Measurements from ENCODE around the gene SYT1. TPM values are rescaled to one million over a fixed set of nuclear protein-coding genes. Genes with fewer than 3 reads are reported as not detected.

The SYT1 gene
- total RNA-seq, 5 donors from 2014 or later (not counting 1 experiment from before 2014, with no cell fraction given), result 0.09 TPM; not detected in 3

- DNase-seq (no peak), ATAC-seq (replicated peaks in 1 of 4) (no peak)
- H3K9me3 ChIP-seq, result no peaks in the 10 kb centered on the region
- no peaks in the 10 kb centered on the region for H3K4me1 ChIP-seq (ENCODE audit: control insufficient read depth in 1 of 2, extremely low read depth in 1 of 2, insufficient read depth in 2 of 2, low read length in 2 of 2)
- no peaks in the 10 kb centered on the region for H3K36me3 ChIP-seq (ENCODE audit: control insufficient read depth in 2 of 2, extremely low read depth in 1 of 2, insufficient read depth in 1 of 2, low read length in 1 of 2)
- H3K27ac Mint-ChIP-seq, result no peak overlapping the region
- 83% methylated on average over 3 of the region's 8 CpGs for WGBS (ENCODE audit: insufficient coverage)
- ChIA-PET CTCF (interaction anchor here in 1 of 2 donors (0.6 kb wide), 1 partner anchor 36 kb away, joined by 4 read pairs; no protein-coding TSS in a partner anchor), POLR2A (no interaction called here)
- no peak overlapping the region for H3K4me3 ChIP-seq (ENCODE audit: control insufficient read depth in 1 of 2, extremely low read depth in 1 of 2, low read length in 1 of 2)
- no peaks in the 10 kb centered on the region for H3K27me3 Mint-ChIP-seq
- H3K9me3 Mint-ChIP-seq, result peaks cover 0 to 9% (median 4%) of the 10 kb centered on the region in 3 donors
- H3K36me3 Mint-ChIP-seq, result no peaks in the 10 kb centered on the region
- H3K27ac ChIP-seq (ENCODE audit: low read length), result no peak overlapping the region
- H3K4me1 Mint-ChIP-seq, result no peaks in the 10 kb centered on the region
- no peak overlapping the region for H3K4me3 Mint-ChIP-seq
- H3K27me3 ChIP-seq (replicated peaks in 1 of 2; ENCODE audit: control insufficient read depth in 2 of 2, extremely low read depth in 1 of 2, insufficient read depth in 2 of 2, low read length in 1 of 2), result no peaks in the 10 kb centered on the region
Observed at GRCh38 chr12:79086541-79087296, 222.1 kb downstream of the SYT1 start.

- CTCF ChIA-PET, result no interaction called here
- H3K27me3 Mint-ChIP-seq, result no peaks in the 10 kb centered on the region
- POLR2A ChIA-PET, result no interaction called here
- H3K36me3 Mint-ChIP-seq, result no peaks in the 10 kb centered on the region
- H3K4me3 Mint-ChIP-seq, result no peak overlapping the region
- Histone ChIP-seq H3K27ac (ENCODE audit: low read length) (no peak overlapping the region), H3K4me3 (ENCODE audit: control insufficient read depth in 1 of 2, extremely low read depth in 1 of 2, low read length in 1 of 2) (no peak overlapping the region), H3K4me1 (ENCODE audit: control insufficient read depth in 1 of 2, extremely low read depth in 1 of 2, insufficient read depth in 2 of 2, low read length in 2 of 2) (no peaks in the 10 kb centered on the region), H3K36me3 (ENCODE audit: control insufficient read depth in 2 of 2, extremely low read depth in 1 of 2, insufficient read depth in 1 of 2, low read length in 1 of 2) (no peaks in the 10 kb centered on the region), H3K9me3 (no peaks in the 10 kb centered on the region), H3K27me3 (replicated peaks in 1 of 2; ENCODE audit: control insufficient read depth in 2 of 2, extremely low read depth in 1 of 2, insufficient read depth in 2 of 2, low read length in 1 of 2) (no peaks in the 10 kb centered on the region)
- no peak overlapping the region for H3K27ac Mint-ChIP-seq
- 53% methylated on average over 3 of the region's 3 CpGs for WGBS (ENCODE audit: insufficient coverage)
- H3K4me1 Mint-ChIP-seq, result no peaks in the 10 kb centered on the region
- DNase-seq (no peak), ATAC-seq (replicated peaks in 1 of 4) (no peak)
- peaks cover 5 to 15% (median 8%) of the 10 kb centered on the region in 3 donors for H3K9me3 Mint-ChIP-seq
Observed at GRCh38 chr12:79098530-79098929, 234.0 kb downstream of the SYT1 start.

- DNase-seq (no peak), ATAC-seq (replicated peaks in 1 of 4) (no peak)
- Mint-ChIP-seq H3K27me3 (no peaks in the 10 kb centered on the region), H3K4me3 (no peak overlapping the region), H3K4me1 (no peaks in the 10 kb centered on the region), H3K36me3 (no peaks in the 10 kb centered on the region), H3K9me3 (peaks cover 4 to 16% (median 8%) of the 10 kb centered on the region in 3 donors), H3K27ac (no peak overlapping the region)
- CTCF ChIA-PET, result no interaction called here
- Histone ChIP-seq H3K27me3 (replicated peaks in 1 of 2; ENCODE audit: control insufficient read depth in 2 of 2, extremely low read depth in 1 of 2, insufficient read depth in 2 of 2, low read length in 1 of 2) (no peaks in the 10 kb centered on the region), H3K27ac (ENCODE audit: low read length) (no peak overlapping the region), H3K4me1 (ENCODE audit: control insufficient read depth in 1 of 2, extremely low read depth in 1 of 2, insufficient read depth in 2 of 2, low read length in 2 of 2) (no peaks in the 10 kb centered on the region), H3K9me3 (no peaks in the 10 kb centered on the region), H3K4me3 (ENCODE audit: control insufficient read depth in 1 of 2, extremely low read depth in 1 of 2, low read length in 1 of 2) (no peak overlapping the region), H3K36me3 (ENCODE audit: control insufficient read depth in 2 of 2, extremely low read depth in 1 of 2, insufficient read depth in 1 of 2, low read length in 1 of 2) (no peaks in the 10 kb centered on the region)
- no CpG with 5 or more reads among the region's 2 CpGs for WGBS (ENCODE audit: insufficient coverage)
- POLR2A ChIA-PET, result no interaction called here
Observed at GRCh38 chr12:79108962-79109361, 244.4 kb downstream of the SYT1 start.

- ChIA-PET CTCF (no interaction called here), POLR2A (no interaction called here)
- H3K27me3 Mint-ChIP-seq, result no peaks in the 10 kb centered on the region
- H3K27ac Mint-ChIP-seq, result no peak overlapping the region
- Histone ChIP-seq H3K9me3 (no peaks in the 10 kb centered on the region), H3K36me3 (ENCODE audit: control insufficient read depth in 2 of 2, extremely low read depth in 1 of 2, insufficient read depth in 1 of 2, low read length in 1 of 2) (no peaks in the 10 kb centered on the region), H3K4me1 (ENCODE audit: control insufficient read depth in 1 of 2, extremely low read depth in 1 of 2, insufficient read depth in 2 of 2, low read length in 2 of 2) (no peaks in the 10 kb centered on the region), H3K27ac (ENCODE audit: low read length) (no peak overlapping the region), H3K4me3 (ENCODE audit: control insufficient read depth in 1 of 2, extremely low read depth in 1 of 2, low read length in 1 of 2) (no peak overlapping the region), H3K27me3 (replicated peaks in 1 of 2; ENCODE audit: control insufficient read depth in 2 of 2, extremely low read depth in 1 of 2, insufficient read depth in 2 of 2, low read length in 1 of 2) (no peaks in the 10 kb centered on the region)
- peaks cover 5 to 20% (median 6%) of the 10 kb centered on the region in 3 donors for H3K9me3 Mint-ChIP-seq
- H3K4me1 Mint-ChIP-seq, result no peaks in the 10 kb centered on the region
- no peaks in the 10 kb centered on the region for H3K36me3 Mint-ChIP-seq
- no peak overlapping the region for H3K4me3 Mint-ChIP-seq
- no peak for ATAC-seq (replicated peaks in 1 of 4)
- DNase-seq, result no peak
Observed at GRCh38 chr12:79114896-79115295, 250.3 kb downstream of the SYT1 start.

- Histone ChIP-seq H3K4me1 (ENCODE audit: control insufficient read depth in 1 of 2, extremely low read depth in 1 of 2, insufficient read depth in 2 of 2, low read length in 2 of 2) (no peaks in the 10 kb centered on the region), H3K36me3 (ENCODE audit: control insufficient read depth in 2 of 2, extremely low read depth in 1 of 2, insufficient read depth in 1 of 2, low read length in 1 of 2) (no peaks in the 10 kb centered on the region), H3K27me3 (replicated peaks in 1 of 2; ENCODE audit: control insufficient read depth in 2 of 2, extremely low read depth in 1 of 2, insufficient read depth in 2 of 2, low read length in 1 of 2) (no peaks in the 10 kb centered on the region), H3K9me3 (no peaks in the 10 kb centered on the region), H3K27ac (ENCODE audit: low read length) (no peak overlapping the region), H3K4me3 (ENCODE audit: control insufficient read depth in 1 of 2, extremely low read depth in 1 of 2, low read length in 1 of 2) (no peak overlapping the region)
- ATAC-seq (replicated peaks in 1 of 4) (no peak), DNase-seq (no peak)
- Mint-ChIP-seq H3K4me1 (no peaks in the 10 kb centered on the region), H3K4me3 (no peak overlapping the region), H3K27ac (no peak overlapping the region), H3K9me3 (peaks cover 5 to 20% (median 6%) of the 10 kb centered on the region in 3 donors), H3K27me3 (no peaks in the 10 kb centered on the region), H3K36me3 (no peaks in the 10 kb centered on the region)
- CTCF ChIA-PET, result no interaction called here
- POLR2A ChIA-PET, result no interaction called here
Observed at GRCh38 chr12:79115743-79116142, 251.2 kb downstream of the SYT1 start.

GRCh38 chr12:79119796-79120195 is 255.2 kb downstream of the SYT1 start:
- H3K27ac Mint-ChIP-seq, result no peak overlapping the region
- H3K27me3 Mint-ChIP-seq, result no peaks in the 10 kb centered on the region
- DNase-seq (no peak), ATAC-seq (replicated peaks in 1 of 4) (no peak)
- Histone ChIP-seq H3K27me3 (replicated peaks in 1 of 2; ENCODE audit: control insufficient read depth in 2 of 2, extremely low read depth in 1 of 2, insufficient read depth in 2 of 2, low read length in 1 of 2) (no peaks in the 10 kb centered on the region), H3K36me3 (ENCODE audit: control insufficient read depth in 2 of 2, extremely low read depth in 1 of 2, insufficient read depth in 1 of 2, low read length in 1 of 2) (no peaks in the 10 kb centered on the region), H3K9me3 (no peaks in the 10 kb centered on the region), H3K4me3 (ENCODE audit: control insufficient read depth in 1 of 2, extremely low read depth in 1 of 2, low read length in 1 of 2) (no peak overlapping the region), H3K27ac (ENCODE audit: low read length) (no peak overlapping the region), H3K4me1 (ENCODE audit: control insufficient read depth in 1 of 2, extremely low read depth in 1 of 2, insufficient read depth in 2 of 2, low read length in 2 of 2) (no peaks in the 10 kb centered on the region)
- POLR2A ChIA-PET, result interaction anchor here in 1 of 2 donors (0.6 kb wide), 1 partner anchor 183 kb away, joined by 3 read pairs; no protein-coding TSS in a partner anchor
- CTCF ChIA-PET, result interaction anchor here in 1 of 2 donors (1.1 kb wide), 1 partner anchor 11 kb away, joined by 5 read pairs; no protein-coding TSS in a partner anchor
- peaks cover 4 to 15% (median 6%) of the 10 kb centered on the region in 3 donors for H3K9me3 Mint-ChIP-seq
- no peak overlapping the region for H3K4me3 Mint-ChIP-seq
- WGBS (ENCODE audit: insufficient coverage), result no CpG with 5 or more reads among the region's 4 CpGs
- no peaks in the 10 kb centered on the region for H3K4me1 Mint-ChIP-seq
- H3K36me3 Mint-ChIP-seq, result no peaks in the 10 kb centered on the region
